Nephron (organoid): ENCODE measurements around the gene ADI1.
A peak's percentile ranks its signal among the peaks of the same experiment; 100 is the strongest.
"Not testable (repeated sequence)": the region's sequence is repeated elsewhere in the genome, so short reads cannot be mapped to it uniquely, and the experiment has no call there.

Experiments used
- H3K27ac Mint-ChIP-seq, 3 experiments: 2 replicates each; pipeline ENCODE4 v1.8.0; 2020; ENCODE audit warnings: mixed read lengths in 3 of 3, mild to moderate bottlenecking in 2 of 3, moderate library complexity in 1 of 3
- H3K27me3 Mint-ChIP-seq: 2 replicates; pipeline ENCODE4 v1.8.0; 2021; ENCODE audit warnings: low read depth, mild to moderate bottlenecking, moderate library complexity, mixed read lengths
- H3K36me3 Mint-ChIP-seq: 2 replicates; pipeline ENCODE4 v1.8.0; 2020; ENCODE audit warnings: low read depth, mixed read lengths
- H3K4me1 Mint-ChIP-seq: 2 replicates; pipeline ENCODE4 v1.8.0; 2020; ENCODE audit warnings: mixed read lengths
- H3K4me3 Mint-ChIP-seq, 3 experiments: 2 replicates each; pipeline ENCODE4 v1.8.0; 2020; ENCODE audit warnings: mild to moderate bottlenecking in 3 of 3, mixed read lengths in 3 of 3, moderate library complexity in 2 of 3
- H3K9me3 Mint-ChIP-seq: 2 replicates; pipeline ENCODE4 v1.8.0; 2020; ENCODE audit warnings: mixed read lengths
- CTCF ChIP-seq, 3 experiments: fragments of 200-600 bp; sonication (generic); IDR thresholded peaks; one replicate each; pipeline ENCODE4 v1.5.0; 2021; ENCODE audit warnings: antibody characterized with exemption in 3 of 3; ENCODE audit not compliant: unreplicated experiment in 3 of 3

Gene ADI1

GRCh38 chr2:3517948-3518495 is 1.3 kb downstream of the ADI1 start:
- peak overlapping the region; percentile 92 to 94 (median 93) for H3K4me3 Mint-ChIP-seq
- peaks cover 33% of the 10 kb centered on the region for H3K4me1 Mint-ChIP-seq
- peaks cover 5% of the 10 kb centered on the region for H3K9me3 Mint-ChIP-seq
- peaks cover 39% of the 10 kb centered on the region for H3K36me3 Mint-ChIP-seq
- H3K27ac Mint-ChIP-seq, result peak overlapping the region; percentile 95 to 98 (median 97)
- no peaks in the 10 kb centered on the region for H3K27me3 Mint-ChIP-seq
- TF ChIP-seq CTCF (IDR thresholded peaks at IDR 0.05; ENCODE audit: unreplicated experiment in 3 of 3), result no peak

- H3K36me3 Mint-ChIP-seq, result peaks cover 48% of the 10 kb centered on the region
- peak overlapping the region; percentile 40 to 85 (median 81) for H3K4me3 Mint-ChIP-seq
- TF ChIP-seq CTCF (IDR thresholded peaks at IDR 0.05; ENCODE audit: unreplicated experiment in 3 of 3), result no peak
- peaks cover 5% of the 10 kb centered on the region for H3K9me3 Mint-ChIP-seq
- H3K27ac Mint-ChIP-seq, result peak overlapping the region in 1 of 3 experiments; percentile 98
- H3K4me1 Mint-ChIP-seq, result peaks cover 28% of the 10 kb centered on the region
- H3K27me3 Mint-ChIP-seq, result no peaks in the 10 kb centered on the region
Measured at GRCh38 chr2:3516831-3517230, 2.5 kb downstream of the ADI1 start.

- Mint-ChIP-seq H3K4me1 (peaks cover 14% of the 10 kb centered on the region), H3K36me3 (peaks cover 62% of the 10 kb centered on the region)
- H3K9me3 Mint-ChIP-seq, H3K4me3 Mint-ChIP-seq, H3K27me3 Mint-ChIP-seq, H3K27ac Mint-ChIP-seq: not testable (repeated sequence)
Measured at GRCh38 chr2:3515438-3515837, 3.9 kb downstream of the ADI1 start.

- Mint-ChIP-seq H3K9me3 (peaks cover 9% of the 10 kb centered on the region), H3K36me3 (peaks cover 79% of the 10 kb centered on the region), H3K4me3 (no peak overlapping the region), H3K4me1 (peaks cover 6% of the 10 kb centered on the region), H3K27ac (no peak overlapping the region), H3K27me3 (no peaks in the 10 kb centered on the region)
- no peak for TF ChIP-seq CTCF (IDR thresholded peaks at IDR 0.05; ENCODE audit: unreplicated experiment in 3 of 3)
Measured at GRCh38 chr2:3513026-3513810, 6.1 kb downstream of the ADI1 start.

GRCh38 chr2:3512086-3512485 is 7.2 kb downstream of the ADI1 start:
- H3K4me3 Mint-ChIP-seq, result no peak overlapping the region
- no peaks in the 10 kb centered on the region for H3K4me1 Mint-ChIP-seq
- no peaks in the 10 kb centered on the region for H3K27me3 Mint-ChIP-seq
- no peak for TF ChIP-seq CTCF (IDR thresholded peaks at IDR 0.05; ENCODE audit: unreplicated experiment in 3 of 3)
- peaks cover 80% of the 10 kb centered on the region for H3K36me3 Mint-ChIP-seq
- peaks cover 15% of the 10 kb centered on the region for H3K9me3 Mint-ChIP-seq
- no peak overlapping the region for H3K27ac Mint-ChIP-seq

GRCh38 chr2:3505771-3506170 is 13.6 kb downstream of the ADI1 start:
- Mint-ChIP-seq H3K27ac (peak overlapping the region; percentile 53 to 68 (median 62)), H3K27me3 (no peaks in the 10 kb centered on the region), H3K4me3 (no peak overlapping the region), H3K36me3 (peaks cover 80% of the 10 kb centered on the region), H3K9me3 (peaks cover 13% of the 10 kb centered on the region), H3K4me1 (peaks cover 27% of the 10 kb centered on the region)
- TF ChIP-seq CTCF (IDR thresholded peaks at IDR 0.05; ENCODE audit: unreplicated experiment in 3 of 3), result no peak
